HepG2 (cell line): ENCODE results near the gene ONECUT2. TPM values are rescaled to one million over a fixed set of nuclear protein-coding genes. Genes with fewer than 3 reads are reported as not detected.

Experiments
- ATAC-seq: fragments of 200-7000 bp; cut with Tn5 transposase; 3 replicates; pipeline ENCODE4 v1.9.1; 2020; ENCODE audit warnings: mild to moderate bottlenecking, moderate library complexity
- BruUV-seq: library from RNA; stranded (reverse); fragments of 400-500 nt; replicated peaks from 2 replicates; lab custom pipeline; 2021; lab: Mats Ljungman, UMichigan
- CTCF ChIA-PET: fragments of 300-600 bp; formaldehyde crosslinking; extraction: SDS; loops from one replicate; lab custom pipeline; 2021; ENCODE audit warnings: low total read pairs, inconsistent platforms, low intra/inter-chr PET ratio; lab: Yijun Ruan, JAX
- POLR2A ChIA-PET: fragments of 350-600 bp; sonication (Branson Sonifier 250); formaldehyde crosslinking; loops from one replicate; lab custom pipeline; 2020; ENCODE audit warnings: antibody characterized with exemption, inconsistent platforms; lab: Yijun Ruan, JAX
- DNase-seq: peaks from one replicate; pipeline ENCODE4 v3.0.0-alpha.2; 2015; ENCODE audit warnings: low spot score
- FAIRE-seq: peaks from 3 replicates; lab custom pipeline; 2011; peaks lifted over from hg19 to GRCh38; lab: Jason Lieb, UNC
- H2AFZ ChIP-seq: one replicate; pipeline ENCODE4 v1.6.1; 2011; ENCODE audit warnings: low read length, inconsistent platforms
- H3K27ac ChIP-seq: fragments of 300-600 bp; 3 replicates; pipeline ENCODE4 v1.8.0; 2011; ENCODE audit warnings: mixed run types, mild to moderate bottlenecking, mixed read lengths, low read length, inconsistent platforms; ENCODE audit not compliant: insufficient read depth; ENCODE audit errors: extremely low read length
- H3K27me3 ChIP-seq, 2 experiments: fragments of 200-600 bp in 1 of 2; 2 replicates in 1 of 2; 3 replicates in 1 of 2; pipeline versions ENCODE4 v1.6.0 to v1.8.0; 2011; ENCODE audit warnings: low read length in 2 of 2, mild to moderate bottlenecking in 2 of 2, moderate library complexity in 2 of 2, inconsistent platforms in 1 of 2; ENCODE audit not compliant: insufficient read depth in 2 of 2, control insufficient read depth in 1 of 2
- H3K36me3 ChIP-seq, 2 experiments: fragments of 200-600 bp in 1 of 2; replicated peaks in 1 of 2; 2 replicates in 1 of 2; 3 replicates in 1 of 2; pipeline versions ENCODE4 v1.5.1 to v1.8.0; 2011; ENCODE audit warnings: low read length in 2 of 2, inconsistent platforms in 1 of 2; ENCODE audit not compliant: insufficient read depth in 2 of 2, control insufficient read depth in 1 of 2
- H3K4me1 ChIP-seq: 2 replicates; pipeline ENCODE4 v1.5.1; 2012; ENCODE audit warnings: low read length, inconsistent platforms; ENCODE audit not compliant: insufficient read depth
- H3K4me2 ChIP-seq: 2 replicates; pipeline ENCODE4 v1.6.0; 2011; ENCODE audit warnings: low read depth, low read length, inconsistent platforms
- H3K4me3 ChIP-seq, 3 experiments: fragments of 200-600 bp in 1 of 3; sonication (generic), shearing (Covaris generic) in 1 of 3; replicated peaks in 1 of 3; 2 replicates each; pipeline ENCODE4 v1.5.1; 2011 to 2016; ENCODE audit warnings: low read length in 3 of 3, inconsistent platforms in 2 of 3, low read depth in 2 of 3, mild to moderate bottlenecking in 2 of 3, control low read depth in 1 of 3, mixed read lengths in 1 of 3; ENCODE audit not compliant: insufficient read depth in 1 of 3
- H3K79me2 ChIP-seq: one replicate; pipeline ENCODE4 v1.6.1; 2011; ENCODE audit warnings: low read length, inconsistent platforms; ENCODE audit not compliant: insufficient read depth
- H3K9ac ChIP-seq: 2 replicates; pipeline ENCODE4 v1.6.0; 2011; ENCODE audit warnings: mild to moderate bottlenecking, low read depth, low read length, inconsistent platforms; ENCODE audit not compliant: insufficient read depth
- H3K9me3 ChIP-seq: 2 replicates; pipeline ENCODE4 v1.5.1; 2012; ENCODE audit warnings: mild to moderate bottlenecking, low read length
- H4K20me1 ChIP-seq: 2 replicates; pipeline ENCODE4 v1.6.0; 2011; ENCODE audit warnings: inconsistent platforms, mild to moderate bottlenecking, low read length, moderate library complexity; ENCODE audit not compliant: insufficient read depth
- ADNP ChIP-seq: sonication (generic); formaldehyde crosslinking; IDR thresholded peaks from 2 replicates; pipeline ENCODE4 v1.4.0; 2020; ENCODE audit warnings: missing genetic modification reagents
- ARNT ChIP-seq: fragments of 450-650 bp; IDR thresholded peaks from 2 replicates; pipeline ENCODE4 v1.6.1; 2017
- EEA1 ChIP-seq: sonication (generic); formaldehyde crosslinking; IDR thresholded peaks from 2 replicates; pipeline ENCODE4 v1.5.1; 2020; ENCODE audit warnings: mild to moderate bottlenecking, missing genetic modification reagents, borderline replicate concordance
- HOXA3 ChIP-seq: sonication (generic); formaldehyde crosslinking; IDR thresholded peaks from 2 replicates; pipeline ENCODE4 v1.5.0; 2020; ENCODE audit warnings: missing genetic modification reagents
- MEIS1 ChIP-seq: sonication (generic); formaldehyde crosslinking; IDR thresholded peaks from 2 replicates; pipeline ENCODE4 v1.9.0; 2021; ENCODE audit warnings: mild to moderate bottlenecking, missing genetic modification reagents, moderate library complexity, borderline replicate concordance
- SRSF4 ChIP-seq: fragments of 200-400 bp; formaldehyde crosslinking; IDR thresholded peaks from one replicate; pipeline ENCODE4 v1.6.1; 2018; ENCODE audit warnings: mild to moderate bottlenecking, low read depth, low read length, moderate library complexity; ENCODE audit not compliant: poor library complexity, severe bottlenecking
- TSC22D2 ChIP-seq: sonication (generic); formaldehyde crosslinking; IDR thresholded peaks from 2 replicates; pipeline ENCODE4 v1.5.1; 2020; ENCODE audit warnings: missing genetic modification reagents, mild to moderate bottlenecking, borderline replicate concordance
- ZNF12 ChIP-seq: sonication (generic); formaldehyde crosslinking; IDR thresholded peaks from 2 replicates; pipeline ENCODE4 v1.5.0; 2020; ENCODE audit warnings: missing genetic modification reagents
- ZNF3 ChIP-seq: IDR thresholded peaks from 2 replicates; pipeline ENCODE4 v1.7.0; 2017; ENCODE audit warnings: inconsistent platforms
- ZNF569 ChIP-seq: sonication (generic); formaldehyde crosslinking; IDR thresholded peaks from 2 replicates; pipeline ENCODE4 v1.5.0; 2020; ENCODE audit warnings: mild to moderate bottlenecking, missing genetic modification reagents, moderate library complexity, borderline replicate concordance
- ZNF788 ChIP-seq: sonication (generic); formaldehyde crosslinking; IDR thresholded peaks from 2 replicates; pipeline ENCODE4 v1.5.0; 2020; ENCODE audit warnings: mild to moderate bottlenecking, missing genetic modification reagents, borderline replicate concordance
- ZSCAN21 ChIP-seq: sonication (generic); formaldehyde crosslinking; IDR thresholded peaks from 2 replicates; pipeline ENCODE4 v1.8.0; 2022; ENCODE audit warnings: mild to moderate bottlenecking, missing genetic modification reagents, moderate library complexity, borderline replicate concordance
- WGBS: methylation state at CpG from one replicate; pipeline ENCODE4 v1.1.6; 2017; ENCODE audit warnings: low lambda C conversion rate; 5-methylcytosine and 5-hydroxymethylcytosine counted together
- in situ Hi-C: cut with HindIII; loops from 2 replicates; pipeline ENCODE4 v1.10.0; 2017; ENCODE audit warnings: low pct_unique_long_range_greater_than_20kb; ENCODE audit not compliant: extremely low pct_ligation_motif_present
- intact Hi-C: fragments of 100-400 bp; cut with micrococcal nuclease; formaldehyde crosslinking; loops from one replicate; pipeline ENCODE4 v1.10.0; 2022; ENCODE audit not compliant: unreplicated experiment
- polyA plus RNA-seq, 8 experiments: library from polyadenylated mRNA; depleted of rRNA in 3 of 8; stranded (reverse) in 7 of 8; unstranded in 1 of 8; fragments of >200 nt; fragmentation: Illumina TruSeq in 4 of 8; extraction: Trizol in 4 of 8; gene quantifications; 2 replicates each; pipeline versions ENCODE4 v1.2.1 to v1.2.3, GENCODE V29; 2011 to 2016; ENCODE audit warnings: low read depth in 4 of 8, missing spikeins in 1 of 8, mixed read lengths in 1 of 8; ENCODE audit not compliant: insufficient read depth in 1 of 8
- total RNA-seq, 5 experiments: library from RNA; depleted of rRNA; stranded (reverse); fragments of >200 nt; fragmentation: Illumina TruSeq; extraction: Trizol; gene quantifications; 2 replicates each; pipeline ENCODE4 v1.2.3, GENCODE V29; 2016; ENCODE audit warnings: low read depth in 1 of 5
- TF ChIP-seq, protein P1 (sequence below): IDR thresholded peaks from 2 replicates; pipeline ENCODE4 v1.6.1; 2012; ENCODE audit warnings: inconsistent platforms
- TF ChIP-seq, protein P2 (sequence below): sonication (generic); formaldehyde crosslinking; IDR thresholded peaks from 2 replicates; pipeline ENCODE4 v1.9.0; 2021; ENCODE audit warnings: missing genetic modification reagents, mild to moderate bottlenecking, borderline replicate concordance
- TF ChIP-seq, protein P3 (sequence below): sonication (generic); formaldehyde crosslinking; IDR thresholded peaks from 2 replicates; pipeline ENCODE4 v1.4.0; 2020; ENCODE audit warnings: missing genetic modification reagents, low read depth, mild to moderate bottlenecking, borderline replicate concordance
- TF ChIP-seq, protein P4 (sequence below): sonication (generic); formaldehyde crosslinking; IDR thresholded peaks from 2 replicates; pipeline ENCODE4 v1.8.1; 2023; ENCODE audit warnings: missing genetic modification reagents, mild to moderate bottlenecking, borderline replicate concordance

Gene ONECUT2
- total and polyA plus RNA-seq, 2 of the 13 experiments (the other 11 are each of a cell fraction or from before 2014, with no cell fraction given), result 3.0 to 3.2 TPM

DNA sequence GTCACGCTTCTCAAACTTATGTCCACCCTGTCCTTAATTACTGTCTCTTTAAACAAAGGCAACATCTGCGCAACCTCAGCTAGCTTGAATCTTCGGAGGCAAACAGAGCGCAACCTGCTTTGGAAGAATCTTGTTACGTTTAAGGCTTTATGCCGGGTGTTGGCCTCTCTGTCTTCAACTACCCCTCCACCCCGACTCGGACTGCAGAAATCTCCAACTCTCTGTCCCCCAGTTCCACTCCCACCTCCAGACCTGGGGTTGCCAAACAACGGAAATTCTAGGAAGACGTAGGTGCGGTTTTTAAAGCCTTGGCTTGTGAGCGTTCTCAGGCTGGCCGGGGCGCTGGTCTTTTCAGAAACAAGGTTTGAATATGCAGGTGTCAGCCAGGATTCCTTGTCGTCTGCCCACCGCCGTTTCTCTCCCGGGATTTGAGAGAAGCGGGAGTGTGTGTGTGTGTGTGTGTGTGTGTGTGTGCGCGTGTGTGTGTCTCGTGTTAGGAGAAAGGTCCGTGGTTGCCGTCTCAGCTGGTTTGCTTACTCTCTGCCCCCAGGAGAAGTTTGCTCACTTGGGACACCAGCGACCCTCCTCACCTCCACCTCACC, 1.1 kb upstream of the ONECUT2 start (continued):
- no peak for TF ChIP-seq ZNF3
- TF ChIP-seq MEIS1 (CRISPR knock-in tag), result 0 out of 2 replicates have a peak, but pooled peaks have one; percentile 43
- no peak for TF ChIP-seq SRSF4
- no peak for TF ChIP-seq ZNF788 (CRISPR knock-in tag)
- no peak for TF ChIP-seq ZSCAN21 (CRISPR knock-in tag)

DNA sequence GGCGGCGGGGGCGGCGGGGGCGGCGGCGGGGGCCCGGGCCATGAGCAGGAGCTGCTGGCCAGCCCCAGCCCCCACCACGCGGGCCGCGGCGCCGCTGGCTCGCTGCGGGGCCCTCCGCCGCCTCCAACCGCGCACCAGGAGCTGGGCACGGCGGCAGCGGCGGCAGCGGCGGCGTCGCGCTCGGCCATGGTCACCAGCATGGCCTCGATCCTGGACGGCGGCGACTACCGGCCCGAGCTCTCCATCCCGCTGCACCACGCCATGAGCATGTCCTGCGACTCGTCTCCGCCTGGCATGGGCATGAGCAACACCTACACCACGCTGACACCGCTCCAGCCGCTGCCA, 644 bp downstream of the ONECUT2 start:
- POLR2A ChIA-PET, result no interaction called here
- TF ChIP-seq HOXA3 (CRISPR knock-in tag), result no peak
- TF ChIP-seq, protein P1, sequence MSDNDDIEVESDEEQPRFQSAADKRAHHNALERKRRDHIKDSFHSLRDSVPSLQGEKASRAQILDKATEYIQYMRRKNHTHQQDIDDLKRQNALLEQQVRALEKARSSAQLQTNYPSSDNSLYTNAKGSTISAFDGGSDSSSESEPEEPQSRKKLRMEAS, result 0 out of 2 replicates have a peak, but pooled peaks have one; percentile 33
- no peak for TF ChIP-seq ZNF569 (CRISPR knock-in tag)
- TF ChIP-seq, protein P2, sequence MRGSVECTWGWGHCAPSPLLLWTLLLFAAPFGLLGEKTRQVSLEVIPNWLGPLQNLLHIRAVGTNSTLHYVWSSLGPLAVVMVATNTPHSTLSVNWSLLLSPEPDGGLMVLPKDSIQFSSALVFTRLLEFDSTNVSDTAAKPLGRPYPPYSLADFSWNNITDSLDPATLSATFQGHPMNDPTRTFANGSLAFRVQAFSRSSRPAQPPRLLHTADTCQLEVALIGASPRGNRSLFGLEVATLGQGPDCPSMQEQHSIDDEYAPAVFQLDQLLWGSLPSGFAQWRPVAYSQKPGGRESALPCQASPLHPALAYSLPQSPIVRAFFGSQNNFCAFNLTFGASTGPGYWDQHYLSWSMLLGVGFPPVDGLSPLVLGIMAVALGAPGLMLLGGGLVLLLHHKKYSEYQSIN (CRISPR knock-in tag), result no peak
- TF ChIP-seq, protein P3, sequence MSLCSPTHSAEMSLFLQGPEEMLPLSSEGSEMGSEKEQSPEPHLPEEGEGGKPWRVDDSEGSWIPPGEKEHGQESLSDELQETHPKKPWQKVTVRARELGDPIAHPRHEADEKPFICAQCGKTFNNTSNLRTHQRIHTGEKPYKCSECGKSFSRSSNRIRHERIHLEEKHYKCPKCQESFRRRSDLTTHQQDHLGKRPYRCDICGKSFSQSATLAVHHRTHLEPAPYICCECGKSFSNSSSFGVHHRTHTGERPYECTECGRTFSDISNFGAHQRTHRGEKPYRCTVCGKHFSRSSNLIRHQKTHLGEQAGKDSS (CRISPR knock-in tag), result 0 out of 2 replicates have a peak, but pooled peaks have one; percentile 24
- no peak for TF ChIP-seq ARNT
- 0 out of 2 replicates have a peak, but pooled peaks have one; percentile 24 for TF ChIP-seq EEA1 (CRISPR knock-in tag)
- no peak for TF ChIP-seq TSC22D2 (CRISPR knock-in tag)
- no peak for TF ChIP-seq ZNF12
- TF ChIP-seq, protein P4, sequence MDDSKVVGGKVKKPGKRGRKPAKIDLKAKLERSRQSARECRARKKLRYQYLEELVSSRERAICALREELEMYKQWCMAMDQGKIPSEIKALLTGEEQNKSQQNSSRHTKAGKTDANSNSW (CRISPR knock-in tag), result no peak
- no peak for TF ChIP-seq SRSF4
- TF ChIP-seq ADNP (CRISPR knock-in tag), result no peak

More for the DNA sequence above, 644 bp downstream of the ONECUT2 start:
- Histone ChIP-seq H3K4me3 (peak overlapping the region; percentile 62 to 84 (median 77); a peak in 3 of 6 replicates), H3K9me3 (no peaks in the 10 kb centered on the region), H3K4me1 (peaks cover 38% of the 10 kb centered on the region), H4K20me1 (peaks cover 12% of the 10 kb centered on the region; the same call in 1 of the 2 replicates), H3K27me3 (peaks cover 0 to 14% of the 10 kb centered on the region in 2 experiments; a peak in 2 of 5 replicates), H3K79me2 (peaks cover 19% of the 10 kb centered on the region), H3K36me3 (no peaks in the 10 kb centered on the region), H3K27ac (no peak overlapping the region), H2AFZ (no peak overlapping the region), H3K9ac (0 out of 2 replicates have a peak overlapping the region, but pooled peaks have one; percentile 21), H3K4me2 (peak overlapping the region; percentile 78)
- DNase-seq, result no peak
- WGBS, result 75% methylated on average over 3 of the region's 44 CpGs
- CTCF ChIA-PET, result no interaction called here
- intact Hi-C loops (loop anchor here (5.0 kb wide), 2 partner anchors 126 to 164 kb away; no protein-coding TSS in a partner anchor), in situ Hi-C loops (no loop called here)
- no peak for FAIRE-seq
- BruUV-seq, result no TSS peak
- no peak for ATAC-seq
